Measurements from ENCODE around the gene OR10D3. TPM values are rescaled to one million over a fixed set of nuclear protein-coding genes. Genes with fewer than 3 reads are reported as not detected.

OR10D3 gene
- total and polyA plus RNA-seq, 4 donors: not detected

DNA sequence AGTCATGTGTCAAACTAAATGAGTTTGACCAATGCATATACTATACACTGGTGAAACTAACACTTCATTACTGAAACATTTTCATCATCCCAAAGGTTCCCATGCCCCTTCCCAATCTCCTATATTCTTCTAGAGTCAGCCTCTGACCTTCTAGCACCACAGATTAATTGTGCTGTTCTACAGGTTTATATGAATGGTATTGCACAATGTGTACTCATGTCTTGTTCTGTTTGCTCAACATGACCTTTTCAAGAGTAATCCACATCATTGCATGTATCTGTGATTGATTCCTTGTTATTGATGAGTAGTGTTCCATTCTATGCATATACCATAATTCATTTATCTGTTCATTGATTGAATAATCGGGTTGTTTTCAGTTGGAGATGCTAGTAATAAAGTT, 50.2 kb downstream of the OR10D3 start:
- WGBS, 2 donors: 42 to 44% methylated on average over 1 of the region's 1 CpG
- no peak overlapping the region for H3K27ac ChIP-seq (ENCODE audit: low read depth in 1 of 2, low read length in 1 of 2)
- ATAC-seq (ENCODE audit: insufficient read depth, low FRiP score): no peak

More for the DNA sequence above, 50.2 kb downstream of the OR10D3 start:
- Histone ChIP-seq H3K36me3 (ENCODE audit: control insufficient read depth in 4 of 4, insufficient read depth in 4 of 4, low read length in 4 of 4) (no peaks in the 10 kb centered on the region), H3K9me3 (ENCODE audit: control insufficient read depth in 4 of 4, insufficient read depth in 3 of 4, low read length in 3 of 4) (peaks cover 0 to under 1% (median 0%) of the 10 kb centered on the region in 4 donors), H3K4me1 (ENCODE audit: control insufficient read depth in 5 of 5, insufficient read depth in 5 of 5, low read length in 5 of 5) (no peaks in the 10 kb centered on the region), H3K9ac (ENCODE audit: insufficient read depth in 1 of 2, low read length in 2 of 2) (no peak overlapping the region), H3K4me3 (no peak overlapping the region), H3K27me3 (ENCODE audit: control insufficient read depth in 3 of 3, insufficient read depth in 3 of 3, low read length in 2 of 3) (no peaks in the 10 kb centered on the region)
- DNase-seq: no peak
- TF ChIP-seq, protein P1, sequence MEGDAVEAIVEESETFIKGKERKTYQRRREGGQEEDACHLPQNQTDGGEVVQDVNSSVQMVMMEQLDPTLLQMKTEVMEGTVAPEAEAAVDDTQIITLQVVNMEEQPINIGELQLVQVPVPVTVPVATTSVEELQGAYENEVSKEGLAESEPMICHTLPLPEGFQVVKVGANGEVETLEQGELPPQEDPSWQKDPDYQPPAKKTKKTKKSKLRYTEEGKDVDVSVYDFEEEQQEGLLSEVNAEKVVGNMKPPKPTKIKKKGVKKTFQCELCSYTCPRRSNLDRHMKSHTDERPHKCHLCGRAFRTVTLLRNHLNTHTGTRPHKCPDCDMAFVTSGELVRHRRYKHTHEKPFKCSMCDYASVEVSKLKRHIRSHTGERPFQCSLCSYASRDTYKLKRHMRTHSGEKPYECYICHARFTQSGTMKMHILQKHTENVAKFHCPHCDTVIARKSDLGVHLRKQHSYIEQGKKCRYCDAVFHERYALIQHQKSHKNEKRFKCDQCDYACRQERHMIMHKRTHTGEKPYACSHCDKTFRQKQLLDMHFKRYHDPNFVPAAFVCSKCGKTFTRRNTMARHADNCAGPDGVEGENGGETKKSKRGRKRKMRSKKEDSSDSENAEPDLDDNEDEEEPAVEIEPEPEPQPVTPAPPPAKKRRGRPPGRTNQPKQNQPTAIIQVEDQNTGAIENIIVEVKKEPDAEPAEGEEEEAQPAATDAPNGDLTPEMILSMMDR (IDR thresholded peaks at IDR 0.05; ENCODE audit: control extremely low read depth, extremely low read depth): no peak

Other genes starting within 250 kb of the OR10D3 start
- gene OR4D5, start 243.7 kb upstream of the OR10D3 start, total RNA-seq: not detected
- not detected for gene OR4D5, start 243.7 kb upstream of the OR10D3 start, polyA plus RNA-seq
- not detected for gene OR6T1, start 239.5 kb upstream of the OR10D3 start, total RNA-seq
- gene OR6T1, start 239.5 kb upstream of the OR10D3 start, polyA plus RNA-seq: not detected
- not detected for gene OR10S1, start 205.6 kb upstream of the OR10D3 start, total RNA-seq
- not detected for gene OR10S1, start 205.6 kb upstream of the OR10D3 start, polyA plus RNA-seq
- gene OR10G6, start 188.2 kb upstream of the OR10D3 start, total RNA-seq: not detected
- not detected for gene OR10G6, start 188.2 kb upstream of the OR10D3 start, polyA plus RNA-seq
- not detected for gene OR10G4, start 170.3 kb upstream of the OR10D3 start, total RNA-seq
- gene OR10G4, start 170.3 kb upstream of the OR10D3 start, polyA plus RNA-seq: not detected
- not detected for gene OR10G9, start 160.3 kb upstream of the OR10D3 start, total RNA-seq
- gene OR10G9, start 160.3 kb upstream of the OR10D3 start, polyA plus RNA-seq: not detected
- not detected for gene OR10G8, start 156.5 kb upstream of the OR10D3 start, total RNA-seq
- not detected for gene OR10G8, start 156.5 kb upstream of the OR10D3 start, polyA plus RNA-seq
- gene OR10G7, start 142.0 kb upstream of the OR10D3 start, total RNA-seq: not detected
- not detected for gene OR10G7, start 142.0 kb upstream of the OR10D3 start, polyA plus RNA-seq
- gene VWA5A, start 67.9 kb upstream of the OR10D3 start, total RNA-seq: 10 to 100 TPM; 30.1 to 35.8 TPM
- 10 to 100 TPM; 20.7 to 27.4 TPM for gene VWA5A, start 67.9 kb upstream of the OR10D3 start, polyA plus RNA-seq
- gene OR8G1, start 57.8 kb downstream of the OR10D3 start, total RNA-seq: not detected
- gene OR8G1, start 57.8 kb downstream of the OR10D3 start, polyA plus RNA-seq: not detected
- under 1 TPM in 1 of 2 donors, not detected in 1; 0.34 TPM for gene OR8G5, start 73.0 kb downstream of the OR10D3 start, total RNA-seq
- gene OR8G5, start 73.0 kb downstream of the OR10D3 start, polyA plus RNA-seq: under 1 TPM; 0.10 to 0.13 TPM
- not detected for gene OR8D1, start 130.6 kb downstream of the OR10D3 start, total RNA-seq
- not detected for gene OR8D1, start 130.6 kb downstream of the OR10D3 start, polyA plus RNA-seq
- gene OR8D2, start 136.9 kb downstream of the OR10D3 start, total RNA-seq: not detected
- not detected for gene OR8D2, start 136.9 kb downstream of the OR10D3 start, polyA plus RNA-seq
- gene OR8B2, start 201.2 kb downstream of the OR10D3 start, total RNA-seq: not detected
- not detected for gene OR8B2, start 201.2 kb downstream of the OR10D3 start, polyA plus RNA-seq
- gene OR8B3, start 215.7 kb downstream of the OR10D3 start, total RNA-seq: not detected
- gene OR8B3, start 215.7 kb downstream of the OR10D3 start, polyA plus RNA-seq: not detected
- gene OR8B4, start 241.5 kb downstream of the OR10D3 start, total RNA-seq: not detected
- gene OR8B4, start 241.5 kb downstream of the OR10D3 start, polyA plus RNA-seq: not detected